Muscle layer of colon (tissue), 2 donors: ENCODE data around the gene GLS.
"Not testable (repeated sequence)": the region's sequence is repeated elsewhere in the genome, so short reads cannot be mapped to it uniquely, and the experiment has no call there.

Experiments used
- H3K27ac ChIP-seq: one replicate; pipeline ENCODE4 v1.7.0; 2013; ENCODE audit warnings: low read depth, mild to moderate bottlenecking, low read length, moderate library complexity
- H3K27me3 ChIP-seq, 2 donors: one replicate each; pipeline ENCODE4 v1.7.0; 2013; ENCODE audit warnings: low read length in 2 of 2, mild to moderate bottlenecking in 2 of 2; ENCODE audit not compliant: insufficient read depth in 2 of 2, control insufficient read depth in 1 of 2
- H3K36me3 ChIP-seq: one replicate; pipeline ENCODE4 v1.7.0; 2013; ENCODE audit warnings: mild to moderate bottlenecking, low read length; ENCODE audit not compliant: insufficient read depth
- H3K4me1 ChIP-seq: one replicate; pipeline ENCODE4 v1.7.0; 2013; ENCODE audit warnings: mild to moderate bottlenecking, low read length; ENCODE audit not compliant: insufficient read depth
- H3K4me3 ChIP-seq, 2 donors: one replicate each; pipeline ENCODE4 v1.7.0; 2013; ENCODE audit warnings: low read length in 2 of 2, low read depth in 1 of 2, mild to moderate bottlenecking in 1 of 2, moderate library complexity in 1 of 2
- H3K9ac ChIP-seq: one replicate; pipeline ENCODE4 v1.7.0; 2013; ENCODE audit warnings: low read length
- H3K9me3 ChIP-seq: one replicate; pipeline ENCODE4 v1.7.0; 2013; ENCODE audit warnings: mild to moderate bottlenecking, low read length
- donor health status: abdominal sarcoma.
- donor health status: Adenocarcinoma of cecum.

GLS gene

GRCh38 chr2:190940454-190940853, 59.8 kb downstream of the GLS start:
- H3K27ac ChIP-seq, result no peak overlapping the region
- no peak overlapping the region for H3K4me3 ChIP-seq

GRCh38 chr2:190941571-190941970, 61.0 kb downstream of the GLS start:
- H3K27me3 ChIP-seq, result no peaks in the 10 kb centered on the region
- no peaks in the 10 kb centered on the region for H3K36me3 ChIP-seq
- no peaks in the 10 kb centered on the region for H3K9me3 ChIP-seq
- no peak overlapping the region for H3K4me3 ChIP-seq
- H3K9ac ChIP-seq, result no peak overlapping the region
- H3K27ac ChIP-seq, result no peak overlapping the region
- peaks cover 21% of the 10 kb centered on the region for H3K4me1 ChIP-seq

More at GRCh38 chr2:190940454-190940853, 59.8 kb downstream of the GLS start:
- Histone ChIP-seq H3K4me1 (peaks cover 16% of the 10 kb centered on the region), H3K9me3 (no peaks in the 10 kb centered on the region), H3K27me3 (no peaks in the 10 kb centered on the region), H3K36me3 (no peaks in the 10 kb centered on the region), H3K9ac (no peak overlapping the region)

GRCh38 chr2:190942697-190943096, 62.1 kb downstream of the GLS start:
- no peak overlapping the region for H3K4me3 ChIP-seq

GRCh38 chr2:190943706-190944105, 63.1 kb downstream of the GLS start:
- no peaks in the 10 kb centered on the region for H3K36me3 ChIP-seq
- no peak overlapping the region for H3K27ac ChIP-seq
- no peaks in the 10 kb centered on the region for H3K9me3 ChIP-seq
- H3K4me1 ChIP-seq, result peaks cover 31% of the 10 kb centered on the region
- H3K9ac ChIP-seq, result no peak overlapping the region
- H3K27me3 ChIP-seq, result no peaks in the 10 kb centered on the region
- no peak overlapping the region for H3K4me3 ChIP-seq

More at GRCh38 chr2:190942697-190943096, 62.1 kb downstream of the GLS start:
- no peaks in the 10 kb centered on the region for H3K36me3 ChIP-seq
- H3K4me1 ChIP-seq, result peaks cover 28% of the 10 kb centered on the region
- H3K27me3 ChIP-seq, result no peaks in the 10 kb centered on the region
- no peak overlapping the region for H3K9ac ChIP-seq
- H3K27ac ChIP-seq, result no peak overlapping the region
- H3K9me3 ChIP-seq, result no peaks in the 10 kb centered on the region

- H3K9ac ChIP-seq, result no peak overlapping the region
- no peak overlapping the region for H3K27ac ChIP-seq
- H3K4me3 ChIP-seq, result no peak overlapping the region
- no peaks in the 10 kb centered on the region for H3K36me3 ChIP-seq
- peaks cover 20% of the 10 kb centered on the region for H3K4me1 ChIP-seq
- no peaks in the 10 kb centered on the region for H3K27me3 ChIP-seq
- no peaks in the 10 kb centered on the region for H3K9me3 ChIP-seq
These were observed 66.5 kb downstream of the GLS start for GRCh38 chr2:190947141-190947540.

- no peaks in the 10 kb centered on the region for H3K27me3 ChIP-seq
- no peak overlapping the region for H3K4me3 ChIP-seq
These were observed 67.2 kb downstream of the GLS start for GRCh38 chr2:190947711-190948251.

GRCh38 chr2:190948671-190949070, 68.0 kb downstream of the GLS start:
- H3K9ac ChIP-seq, result no peak overlapping the region
- H3K36me3 ChIP-seq, result no peaks in the 10 kb centered on the region
- H3K27me3 ChIP-seq, result no peaks in the 10 kb centered on the region
- no peaks in the 10 kb centered on the region for H3K9me3 ChIP-seq
- no peak overlapping the region for H3K4me3 ChIP-seq
- no peak overlapping the region for H3K27ac ChIP-seq
- H3K4me1 ChIP-seq, result peaks cover 20% of the 10 kb centered on the region

More at GRCh38 chr2:190947711-190948251, 67.2 kb downstream of the GLS start:
- H3K27ac ChIP-seq, result no peak overlapping the region
- H3K9me3 ChIP-seq, result no peaks in the 10 kb centered on the region
- peaks cover 20% of the 10 kb centered on the region for H3K4me1 ChIP-seq
- H3K36me3 ChIP-seq, result no peaks in the 10 kb centered on the region
- no peak overlapping the region for H3K9ac ChIP-seq

- Histone ChIP-seq H3K36me3 (no peaks in the 10 kb centered on the region), H3K27ac (no peak overlapping the region), H3K4me1 (peaks cover 20% of the 10 kb centered on the region), H3K27me3 (no peaks in the 10 kb centered on the region), H3K4me3 (no peak overlapping the region), H3K9me3 (no peaks in the 10 kb centered on the region), H3K9ac (no peak overlapping the region)
These were observed 70.0 kb downstream of the GLS start for GRCh38 chr2:190950566-190950991.

GRCh38 chr2:190953257-190953656, 72.6 kb downstream of the GLS start:
- Histone ChIP-seq H3K9ac (no peak overlapping the region), H3K27ac (no peak overlapping the region)

GRCh38 chr2:190959911-190960788, 79.5 kb downstream of the GLS start:
- Histone ChIP-seq H3K27me3 (no peaks in the 10 kb centered on the region), H3K9me3 (no peaks in the 10 kb centered on the region), H3K36me3 (peaks cover 7% of the 10 kb centered on the region), H3K4me1 (no peaks in the 10 kb centered on the region), H3K9ac (no peak overlapping the region), H3K4me3 (no peak overlapping the region), H3K27ac (no peak overlapping the region)

More at GRCh38 chr2:190953257-190953656, 72.6 kb downstream of the GLS start:
- H3K36me3 ChIP-seq, result no peaks in the 10 kb centered on the region
- H3K9me3 ChIP-seq, result no peaks in the 10 kb centered on the region
- no peaks in the 10 kb centered on the region for H3K27me3 ChIP-seq
- peaks cover 1% of the 10 kb centered on the region for H3K4me1 ChIP-seq
- no peak overlapping the region for H3K4me3 ChIP-seq

GRCh38 chr2:190961117-190961516, 80.5 kb downstream of the GLS start:
- not testable (repeated sequence) for H3K9me3 ChIP-seq, H3K4me1 ChIP-seq, H3K27me3 ChIP-seq, H3K27ac ChIP-seq, H3K9ac ChIP-seq, H3K4me3 ChIP-seq
- H3K36me3 ChIP-seq, result peaks cover 14% of the 10 kb centered on the region
